Measurements from ENCODE around the gene UBIAD1. TPM values are rescaled to one million over a fixed set of nuclear protein-coding genes. Genes with fewer than 3 reads are reported as not detected.

The UBIAD1 gene
- total and polyA plus RNA-seq, 2 of the 4 experiments (the other 2 are of a cell fraction): 6.3 to 9.5 TPM

DNA sequence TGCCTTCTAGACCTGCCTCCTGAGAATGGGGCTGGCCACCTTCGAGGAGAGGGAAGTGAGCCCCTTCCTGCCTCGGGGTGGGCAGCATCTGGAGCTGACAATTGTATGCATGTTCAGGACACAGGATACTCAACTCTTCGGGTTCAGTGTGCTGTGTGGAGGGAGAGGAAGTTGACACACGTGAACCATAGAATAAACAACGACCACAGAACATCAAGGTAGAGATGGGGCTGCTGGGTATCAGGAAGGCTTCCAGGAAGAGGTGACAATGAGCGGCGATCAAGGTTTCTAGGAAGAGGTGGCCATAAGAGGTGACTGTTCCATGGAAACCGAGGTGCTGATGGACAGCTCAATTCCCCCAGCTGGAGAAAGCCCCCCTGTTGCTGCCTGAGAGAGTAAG, 22.0 kb downstream of the UBIAD1 start:
- ATAC-seq (ENCODE audit: low read depth) (no peak), DNase-seq (no peak)
- CTCF ChIA-PET: no interaction called here
- peaks cover 8% of the 10 kb centered on the region; the same call in 1 of the 2 replicates for H3K9me1 ChIP-seq (ENCODE audit: insufficient read depth, low read length)
- H2BK20ac ChIP-seq (ENCODE audit: low read depth, low read length): no peak overlapping the region
- no peaks in the 10 kb centered on the region for H3K27me3 ChIP-seq (ENCODE audit: control insufficient read depth, insufficient read depth, low read length)
- H3K4ac ChIP-seq (ENCODE audit: low read depth, low read length): no peak overlapping the region
- WGBS, 2 experiments (ENCODE audit: extremely low coverage in 2 of 2, insufficient read length in 1 of 2): 70% methylated on average over 5 of the region's 8 CpGs; no CpG with 5 or more reads in 1 of the 2 experiments
- no peak overlapping the region for H2BK5ac ChIP-seq (ENCODE audit: low read depth, low read length, poor library complexity, severe bottlenecking)
- no peak overlapping the region for H2AK5ac ChIP-seq (ENCODE audit: low read depth, low read length)
- H2AFZ ChIP-seq (replicated peaks; ENCODE audit: low read length, poor library complexity): no peak overlapping the region
- no peaks in the 10 kb centered on the region for H3K9me3 ChIP-seq (ENCODE audit: control insufficient read depth, insufficient read depth, low read length)
- dilution Hi-C loops (cut with HindIII; ENCODE audit: low sequenced_read_pairs, unreplicated experiment) (no loop called here), in situ Hi-C loops (cut with MboI; ENCODE audit: low sequenced_read_pairs) (no loop called here), intact Hi-C loops (cut with micrococcal nuclease) (no loop called here)
- H3K9ac ChIP-seq (ENCODE audit: low read depth, low read length): no peak overlapping the region
- no peak overlapping the region for H3K27ac ChIP-seq (ENCODE audit: insufficient read depth, low read length)
- H3K4me2 ChIP-seq (ENCODE audit: low read depth, low read length): no peak overlapping the region
- no peak overlapping the region for H2BK120ac ChIP-seq (ENCODE audit: low read depth, low read length)
- no peaks in the 10 kb centered on the region for H3K79me1 ChIP-seq (ENCODE audit: low read depth in 1 of 2, low read length in 2 of 2)
- H4K91ac ChIP-seq (ENCODE audit: insufficient read depth, low read depth, low read length): no peak overlapping the region
- no peak overlapping the region for H3K18ac ChIP-seq (ENCODE audit: low read depth, low read length)
- H3K4me1 ChIP-seq (ENCODE audit: control insufficient read depth, insufficient read depth, low read length): no peaks in the 10 kb centered on the region; the same call in 1 of the 2 replicates
- H3K56ac ChIP-seq (ENCODE audit: extremely low read depth, insufficient read depth, low read length): no peak overlapping the region
- H3K4me3 ChIP-seq (ENCODE audit: insufficient read depth, low read depth, low read length): no peak overlapping the region
- no peak for TF ChIP-seq MXI1 (IDR thresholded peaks at IDR 0.05; ENCODE audit: borderline replicate concordance, low read depth, low read length)
- no peak for TF ChIP-seq MAFK (IDR thresholded peaks at IDR 0.05; ENCODE audit: low read depth, low read length)
- no peak for TF ChIP-seq RFX5 (IDR thresholded peaks at IDR 0.05; ENCODE audit: low read depth, low read length)
- TF ChIP-seq, protein P1, sequence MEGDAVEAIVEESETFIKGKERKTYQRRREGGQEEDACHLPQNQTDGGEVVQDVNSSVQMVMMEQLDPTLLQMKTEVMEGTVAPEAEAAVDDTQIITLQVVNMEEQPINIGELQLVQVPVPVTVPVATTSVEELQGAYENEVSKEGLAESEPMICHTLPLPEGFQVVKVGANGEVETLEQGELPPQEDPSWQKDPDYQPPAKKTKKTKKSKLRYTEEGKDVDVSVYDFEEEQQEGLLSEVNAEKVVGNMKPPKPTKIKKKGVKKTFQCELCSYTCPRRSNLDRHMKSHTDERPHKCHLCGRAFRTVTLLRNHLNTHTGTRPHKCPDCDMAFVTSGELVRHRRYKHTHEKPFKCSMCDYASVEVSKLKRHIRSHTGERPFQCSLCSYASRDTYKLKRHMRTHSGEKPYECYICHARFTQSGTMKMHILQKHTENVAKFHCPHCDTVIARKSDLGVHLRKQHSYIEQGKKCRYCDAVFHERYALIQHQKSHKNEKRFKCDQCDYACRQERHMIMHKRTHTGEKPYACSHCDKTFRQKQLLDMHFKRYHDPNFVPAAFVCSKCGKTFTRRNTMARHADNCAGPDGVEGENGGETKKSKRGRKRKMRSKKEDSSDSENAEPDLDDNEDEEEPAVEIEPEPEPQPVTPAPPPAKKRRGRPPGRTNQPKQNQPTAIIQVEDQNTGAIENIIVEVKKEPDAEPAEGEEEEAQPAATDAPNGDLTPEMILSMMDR (conservative IDR thresholded peaks at IDR 0.05; ENCODE audit: low read depth, low read length): no peak
- no peak for TF ChIP-seq RAD21 (IDR thresholded peaks at IDR 0.05; ENCODE audit: low read length)
- TF ChIP-seq SMC3 (IDR thresholded peaks at IDR 0.05; ENCODE audit: low read depth, low read length): no peak
- no peak for TF ChIP-seq BHLHE40 (IDR thresholded peaks at IDR 0.05; ENCODE audit: low read depth, low read length)
- no peak for TF ChIP-seq NFE2L2 (IDR thresholded peaks at IDR 0.05; ENCODE audit: low read depth, low read length)
- no peak for TF ChIP-seq CEBPB (IDR thresholded peaks at IDR 0.05; ENCODE audit: low read depth, low read length)
- TF ChIP-seq, protein P2, sequence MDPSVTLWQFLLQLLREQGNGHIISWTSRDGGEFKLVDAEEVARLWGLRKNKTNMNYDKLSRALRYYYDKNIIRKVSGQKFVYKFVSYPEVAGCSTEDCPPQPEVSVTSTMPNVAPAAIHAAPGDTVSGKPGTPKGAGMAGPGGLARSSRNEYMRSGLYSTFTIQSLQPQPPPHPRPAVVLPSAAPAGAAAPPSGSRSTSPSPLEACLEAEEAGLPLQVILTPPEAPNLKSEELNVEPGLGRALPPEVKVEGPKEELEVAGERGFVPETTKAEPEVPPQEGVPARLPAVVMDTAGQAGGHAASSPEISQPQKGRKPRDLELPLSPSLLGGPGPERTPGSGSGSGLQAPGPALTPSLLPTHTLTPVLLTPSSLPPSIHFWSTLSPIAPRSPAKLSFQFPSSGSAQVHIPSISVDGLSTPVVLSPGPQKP (IDR thresholded peaks at IDR 0.05; ENCODE audit: borderline replicate concordance, low read depth, low read length): no peak
- H2AK9ac ChIP-seq (replicated peaks; ENCODE audit: low read depth, low read length, poor library complexity): peak overlapping the region; percentile 16
- H2BK15ac ChIP-seq (ENCODE audit: low read depth, low read length): no peak overlapping the region
- H3K23ac ChIP-seq (ENCODE audit: low read depth, low read length): no peak overlapping the region
- no peak overlapping the region for H3K14ac ChIP-seq (replicated peaks; ENCODE audit: low read depth, low read length)
- H3K36me3 ChIP-seq (ENCODE audit: control insufficient read depth, insufficient read depth, low read length): peaks cover 5% of the 10 kb centered on the region; the same call in 1 of the 2 replicates
- BruUV-seq (replicated peaks): no TSS peak
- POLR2A ChIA-PET (ENCODE audit: unreplicated experiment): no interaction called here
- no peak overlapping the region for H4K5ac ChIP-seq (ENCODE audit: low read depth, low read length)
- H4K20me1 ChIP-seq (ENCODE audit: insufficient read depth, low read length): peaks cover 8% of the 10 kb centered on the region; the same call in 1 of the 2 replicates
- no peak overlapping the region for H4K8ac ChIP-seq (ENCODE audit: low read depth in 2 of 2, low read length in 2 of 2)
